H1 (cell line): ENCODE measurements around the gene PDHX. TPM values are rescaled to one million over a fixed set of nuclear protein-coding genes. Genes with fewer than 3 reads are reported as not detected.
"Not testable (repeated sequence)": the region's sequence is repeated elsewhere in the genome, so short reads cannot be mapped to it uniquely, and the experiment has no call there.

Experiments used
- CTCF ChIA-PET: fragments of 300-600 bp; sonication (Branson Sonifier 250); formaldehyde crosslinking; loops from one replicate; lab custom pipeline; 2021; ENCODE audit not compliant: partially characterized antibody; lab: Charles Lee
- POLR2A ChIA-PET: fragments of 300-600 bp; sonication (Branson Sonifier 250); formaldehyde crosslinking; loops from one replicate; lab custom pipeline; 2021; ENCODE audit warnings: inconsistent platforms; ENCODE audit not compliant: partially characterized antibody; lab: Charles Lee
- DNase-seq, 2 experiments: peaks; one replicate each; pipeline versions ENCODE4 v3.0.0 to v3.0.0-alpha.2; 2010 to 2022; ENCODE audit warnings: low spot score in 2 of 2, low read depth in 1 of 2, mixed read lengths in 1 of 2
- FAIRE-seq: peaks from 2 replicates; lab custom pipeline; 2011; peaks lifted over from hg19 to GRCh38; lab: Jason Lieb, UNC
- H2AFZ ChIP-seq: 2 replicates; pipeline ENCODE4 v1.8.1; 2012; ENCODE audit warnings: low read length, inconsistent platforms
- H2AK5ac ChIP-seq: 2 replicates; pipeline ENCODE4 v1.6.1; 2013; ENCODE audit warnings: low read depth, low read length
- H2BK120ac ChIP-seq: replicated peaks from 2 replicates; pipeline ENCODE3; 2013; ENCODE audit warnings: low read depth, low read length, inconsistent platforms
- H2BK12ac ChIP-seq: 2 replicates; pipeline ENCODE4 v1.6.1; 2013; ENCODE audit warnings: low read depth, low read length
- H2BK15ac ChIP-seq: 2 replicates; pipeline ENCODE4 v1.6.1; 2013; ENCODE audit warnings: low read length
- H2BK20ac ChIP-seq: 2 replicates; pipeline ENCODE4 v1.6.1; 2013; ENCODE audit warnings: low read length
- H2BK5ac ChIP-seq: 2 replicates; pipeline ENCODE4 v1.6.1; 2013; ENCODE audit warnings: low read depth, low read length
- H3K14ac ChIP-seq: 2 replicates; pipeline ENCODE4 v1.6.1; 2013; ENCODE audit warnings: inconsistent platforms; ENCODE audit not compliant: insufficient read length
- H3K18ac ChIP-seq: 2 replicates; pipeline ENCODE4 v1.6.1; 2013; ENCODE audit warnings: low read length; ENCODE audit errors: extremely low read depth
- H3K23ac ChIP-seq: 2 replicates; pipeline ENCODE4 v1.6.1; 2013; ENCODE audit warnings: inconsistent platforms; ENCODE audit not compliant: insufficient read length
- H3K23me2 ChIP-seq: 2 replicates; pipeline ENCODE4 v1.6.1; 2013; ENCODE audit warnings: low read depth, low read length
- H3K27ac ChIP-seq: 2 replicates; pipeline ENCODE4 v1.6.1; 2011; ENCODE audit warnings: low read depth, low read length, inconsistent platforms
- H3K27me3 ChIP-seq, 4 experiments: replicated peaks in 1 of 4; 1 replicate in 1 of 4; 2 replicates in 3 of 4; pipeline versions ENCODE4 v1.6.1 to v1.8.1; 2011 to 2013; ENCODE audit warnings: low read length in 3 of 4, mild to moderate bottlenecking in 3 of 4, inconsistent platforms in 2 of 4, mixed read lengths in 2 of 4, moderate library complexity in 1 of 4; ENCODE audit not compliant: control insufficient read depth in 3 of 4, insufficient read depth in 3 of 4; ENCODE audit errors: extremely low read depth in 1 of 4
- H3K36me3 ChIP-seq, 4 experiments: 2 replicates each; pipeline versions ENCODE4 v1.6.1 to v1.8.1; 2011 to 2013; ENCODE audit warnings: mild to moderate bottlenecking in 4 of 4, low read length in 3 of 4, moderate library complexity in 2 of 4, control low read depth in 1 of 4, inconsistent platforms in 1 of 4; ENCODE audit not compliant: insufficient read depth in 4 of 4, control insufficient read depth in 2 of 4
- H3K4ac ChIP-seq: replicated peaks from 2 replicates; pipeline ENCODE3; 2013; ENCODE audit warnings: low read length, low read depth, mixed read lengths, inconsistent platforms; ENCODE audit not compliant: insufficient read length
- H3K4me1 ChIP-seq, 4 experiments: replicated peaks in 1 of 4; 1 replicate in 1 of 4; 2 replicates in 3 of 4; pipeline versions ENCODE4 v1.6.1 to v1.8.1; 2011 to 2013; ENCODE audit warnings: low read length in 3 of 4, inconsistent platforms in 2 of 4, mixed read lengths in 1 of 4; ENCODE audit not compliant: insufficient read depth in 4 of 4, control insufficient read depth in 3 of 4
- H3K4me2 ChIP-seq, 2 experiments: 2 replicates each; pipeline versions ENCODE4 v1.6.1 to v1.8.1; 2011 to 2013; ENCODE audit warnings: low read depth in 2 of 2, low read length in 2 of 2, control low read depth in 1 of 2, inconsistent platforms in 1 of 2, mild to moderate bottlenecking in 1 of 2; ENCODE audit not compliant: insufficient read depth in 1 of 2
- H3K4me3 ChIP-seq, 4 experiments: fragments of 200-600, 300-600 bp in 1 of 4; sonication (generic), shearing (Covaris generic), sonication (Bioruptor Twin) in 1 of 4; 2 replicates each; pipeline versions ENCODE4 v1.5.1 to v1.8.1; 2011 to 2016; ENCODE audit warnings: low read length in 4 of 4, low read depth in 3 of 4, control low read depth in 2 of 4, inconsistent platforms in 2 of 4, mild to moderate bottlenecking in 2 of 4, mixed read lengths in 1 of 4, moderate library complexity in 1 of 4; ENCODE audit not compliant: insufficient read depth in 2 of 4; ENCODE audit errors: extremely low read depth in 1 of 4
- H3K56ac ChIP-seq: replicated peaks from 2 replicates; pipeline ENCODE3; 2013; ENCODE audit warnings: low read depth, mild to moderate bottlenecking, mixed read lengths, low read length, inconsistent platforms; ENCODE audit not compliant: insufficient read length
- H3K79me1 ChIP-seq: 2 replicates; pipeline ENCODE4 v1.6.1; 2013; ENCODE audit warnings: low read depth, low read length, control low read depth
- H3K79me2 ChIP-seq, 2 experiments: 2 replicates each; pipeline versions ENCODE4 v1.6.1 to v1.8.1; 2012 to 2013; ENCODE audit warnings: low read length in 2 of 2, mild to moderate bottlenecking in 2 of 2, inconsistent platforms in 1 of 2; ENCODE audit not compliant: insufficient read depth in 2 of 2, control insufficient read depth in 1 of 2
- H3K9ac ChIP-seq, 4 experiments: replicated peaks in 1 of 4; 1 replicate in 1 of 4; 2 replicates in 3 of 4; pipeline versions ENCODE4 v1.6.1 to v1.8.1; 2011 to 2013; ENCODE audit warnings: low read depth in 3 of 4, low read length in 3 of 4, control low read depth in 2 of 4, mild to moderate bottlenecking in 2 of 4, moderate library complexity in 2 of 4, inconsistent platforms in 1 of 4; ENCODE audit errors: extremely low read depth in 1 of 4
- H3K9me3 ChIP-seq, 2 experiments: 2 replicates each; pipeline versions ENCODE4 v1.6.1 to v1.8.1; 2012 to 2013; ENCODE audit warnings: mild to moderate bottlenecking in 2 of 2, moderate library complexity in 2 of 2, control low read depth in 1 of 2, inconsistent platforms in 1 of 2, low read depth in 1 of 2, low read length in 1 of 2, mixed read lengths in 1 of 2; ENCODE audit not compliant: insufficient read depth in 2 of 2
- H4K20me1 ChIP-seq, 2 experiments: replicated peaks in 1 of 2; 2 replicates each; pipeline versions ENCODE3 to v1.8.1; 2011 to 2013; ENCODE audit warnings: inconsistent platforms in 2 of 2, low read length in 2 of 2, mild to moderate bottlenecking in 1 of 2; ENCODE audit not compliant: insufficient read depth in 2 of 2, control insufficient read depth in 1 of 2
- H4K5ac ChIP-seq: 2 replicates; pipeline ENCODE4 v1.6.1; 2013; ENCODE audit warnings: low read length, low read depth, mixed read lengths, inconsistent platforms; ENCODE audit not compliant: insufficient read length
- H4K8ac ChIP-seq: 2 replicates; pipeline ENCODE4 v1.8.0; 2013; ENCODE audit warnings: mild to moderate bottlenecking, moderate library complexity, low read length, inconsistent platforms; ENCODE audit not compliant: insufficient read depth; ENCODE audit errors: extremely low read depth
- H4K91ac ChIP-seq: replicated peaks from 2 replicates; pipeline ENCODE3; 2013; ENCODE audit warnings: low read length, mixed read lengths, inconsistent platforms; ENCODE audit not compliant: insufficient read length
- WGBS, 2 experiments: shearing (Covaris generic) in 1 of 2; methylation state at CpG; one replicate each; pipeline versions ENCODE4 v1.1.6 to v1.1.7; 2013 to 2015; ENCODE audit warnings: low lambda C conversion rate in 2 of 2, mixed read lengths in 2 of 2, inconsistent platforms in 1 of 2, low coverage in 1 of 2, missing lambda C conversion rate in 1 of 2; ENCODE audit not compliant: insufficient replicate concordance in 2 of 2, insufficient coverage in 1 of 2, insufficient read length in 1 of 2; ENCODE audit errors: extremely low coverage in 1 of 2, missing lambda C conversion rate in 1 of 2; 5-methylcytosine and 5-hydroxymethylcytosine counted together
- polyA plus RNA-seq, 7 experiments: library from polyadenylated mRNA; depleted of rRNA in 3 of 7; stranded (reverse) in 5 of 7; unstranded in 2 of 7; fragments of >200 nt in 5 of 7; fragments of 200-250 nt in 2 of 7; gene quantifications; 1 replicate in 5 of 7; 2 replicates in 1 of 7; 4 replicates in 1 of 7; pipeline versions ENCODE4 v1.2.1 to v1.2.3, GENCODE V29; 2011 to 2013; ENCODE audit warnings: missing spikeins in 2 of 7, mixed read lengths in 2 of 7
- total RNA-seq: library from RNA; stranded (reverse); fragmentation: NEBNext Ultra II Directional; extraction: Animal tissue kit (Norgen Biotek cat#: 25700); gene quantifications from 2 replicates; pipeline ENCODE4 v1.2.1, GENCODE V29; 2021

Gene PDHX
- total and polyA plus RNA-seq, 2 of the 8 experiments (the other 6 are each of a cell fraction or from before 2014, with no cell fraction given) = 12.4 to 51.9 TPM

GRCh38 chr11:35023940-35024339, 107.5 kb downstream of the PDHX start:
- H3K14ac ChIP-seq, H2BK5ac ChIP-seq, H3K27me3 ChIP-seq, H3K9ac ChIP-seq, FAIRE-seq, H2BK120ac ChIP-seq, H2AK5ac ChIP-seq, H3K9me3 ChIP-seq, H3K4me1 ChIP-seq, H3K79me1 ChIP-seq, H3K4ac ChIP-seq, H3K36me3 ChIP-seq, H3K18ac ChIP-seq, H2BK12ac ChIP-seq, H4K5ac ChIP-seq, H4K91ac ChIP-seq, H3K4me3 ChIP-seq, H2AFZ ChIP-seq, H3K79me2 ChIP-seq, H3K23me2 ChIP-seq, H3K56ac ChIP-seq, H4K20me1 ChIP-seq, H3K23ac ChIP-seq, H4K8ac ChIP-seq, POLR2A ChIA-PET, H3K4me2 ChIP-seq, H2BK20ac ChIP-seq, DNase-seq, H2BK15ac ChIP-seq, CTCF ChIA-PET, H3K27ac ChIP-seq: not testable (repeated sequence)
- 86% methylated on average over 3 of the region's 3 CpGs; no CpG with 5 or more reads in 1 of the 2 experiments for WGBS, 2 experiments

GRCh38 chr11:35028007-35028406, 111.6 kb downstream of the PDHX start:
- DNase-seq, H4K8ac ChIP-seq, H2BK20ac ChIP-seq, H3K14ac ChIP-seq, H3K36me3 ChIP-seq, H3K4ac ChIP-seq, H3K23ac ChIP-seq, H3K27me3 ChIP-seq, H3K4me2 ChIP-seq, H4K20me1 ChIP-seq, CTCF ChIA-PET, H3K79me1 ChIP-seq, H3K9ac ChIP-seq, H2BK12ac ChIP-seq, H2BK5ac ChIP-seq, H2BK120ac ChIP-seq, H3K9me3 ChIP-seq, H2AFZ ChIP-seq, H3K56ac ChIP-seq, POLR2A ChIA-PET, H3K4me3 ChIP-seq, H2AK5ac ChIP-seq, H3K79me2 ChIP-seq, FAIRE-seq, H4K5ac ChIP-seq, H2BK15ac ChIP-seq, H4K91ac ChIP-seq, H3K27ac ChIP-seq, H3K4me1 ChIP-seq, H3K18ac ChIP-seq, H3K23me2 ChIP-seq: not testable (repeated sequence)
- WGBS, 2 experiments = 96% methylated on average over 4 of the region's 4 CpGs; no CpG with 5 or more reads in 1 of the 2 experiments
